ENCODE results near the gene PHOX2A. TPM values are rescaled to one million over a fixed set of nuclear protein-coding genes. Genes with fewer than 3 reads are reported as not detected.

Gene PHOX2A
- total RNA-seq, 4 donors from 2014 or later: not detected

GRCh38 chr11:72235351-72236057, 8.5 kb downstream of the PHOX2A start:
- Histone ChIP-seq H3K27me3 (no peaks in the 10 kb centered on the region), H3K27ac (peak overlapping the region in 1 of 4 donors; percentile 2), H3K4me3 (no peak overlapping the region), H3K9me3 (no peaks in the 10 kb centered on the region), H3K36me3 (peaks cover 0 to 81% (median 0%) of the 10 kb centered on the region in 3 donors), H3K4me1 (peaks cover 12 to 44% (median 14%) of the 10 kb centered on the region in 4 donors)
- no peak for TF ChIP-seq POLR2A (IDR thresholded peaks at IDR 0.05)
- TF ChIP-seq, protein P1, sequence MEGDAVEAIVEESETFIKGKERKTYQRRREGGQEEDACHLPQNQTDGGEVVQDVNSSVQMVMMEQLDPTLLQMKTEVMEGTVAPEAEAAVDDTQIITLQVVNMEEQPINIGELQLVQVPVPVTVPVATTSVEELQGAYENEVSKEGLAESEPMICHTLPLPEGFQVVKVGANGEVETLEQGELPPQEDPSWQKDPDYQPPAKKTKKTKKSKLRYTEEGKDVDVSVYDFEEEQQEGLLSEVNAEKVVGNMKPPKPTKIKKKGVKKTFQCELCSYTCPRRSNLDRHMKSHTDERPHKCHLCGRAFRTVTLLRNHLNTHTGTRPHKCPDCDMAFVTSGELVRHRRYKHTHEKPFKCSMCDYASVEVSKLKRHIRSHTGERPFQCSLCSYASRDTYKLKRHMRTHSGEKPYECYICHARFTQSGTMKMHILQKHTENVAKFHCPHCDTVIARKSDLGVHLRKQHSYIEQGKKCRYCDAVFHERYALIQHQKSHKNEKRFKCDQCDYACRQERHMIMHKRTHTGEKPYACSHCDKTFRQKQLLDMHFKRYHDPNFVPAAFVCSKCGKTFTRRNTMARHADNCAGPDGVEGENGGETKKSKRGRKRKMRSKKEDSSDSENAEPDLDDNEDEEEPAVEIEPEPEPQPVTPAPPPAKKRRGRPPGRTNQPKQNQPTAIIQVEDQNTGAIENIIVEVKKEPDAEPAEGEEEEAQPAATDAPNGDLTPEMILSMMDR (IDR thresholded peaks at IDR 0.05): no peak
- peak in 1 of 3 donors; percentile 41 for DNase-seq

DNA sequence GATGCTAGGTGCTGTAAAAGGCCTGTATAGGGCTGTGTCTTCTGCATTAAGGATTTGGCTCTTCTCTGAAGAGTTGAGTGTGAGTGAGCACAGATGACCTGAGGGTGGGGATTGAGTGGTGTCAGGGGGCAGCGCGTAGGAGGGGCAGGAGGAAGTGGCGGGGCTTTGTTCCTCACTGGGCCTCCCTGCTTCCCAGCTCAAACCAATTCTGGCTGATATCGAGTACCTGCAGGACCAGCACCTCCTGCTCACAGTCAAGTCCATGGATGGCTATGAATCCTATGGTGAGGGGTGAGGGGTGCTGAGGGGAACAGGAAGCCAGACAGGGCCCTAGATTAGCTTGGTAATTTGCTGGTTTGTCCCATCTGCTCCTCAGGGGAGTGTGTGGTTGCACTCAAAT, 9.1 kb downstream of the PHOX2A start:
- Histone ChIP-seq H3K36me3 (peaks cover 0 to 87% (median 0%) of the 10 kb centered on the region in 3 donors), H3K27me3 (no peaks in the 10 kb centered on the region), H3K4me3 (no peak overlapping the region), H3K4me1 (peaks cover 6 to 38% (median 8%) of the 10 kb centered on the region in 4 donors), H3K27ac (no peak overlapping the region), H3K9me3 (no peaks in the 10 kb centered on the region)
- TF ChIP-seq POLR2A (IDR thresholded peaks at IDR 0.05): no peak
- TF ChIP-seq, protein P1 (IDR thresholded peaks at IDR 0.05): no peak
- DNase-seq: peak in 1 of 3 donors; percentile 3

DNA sequence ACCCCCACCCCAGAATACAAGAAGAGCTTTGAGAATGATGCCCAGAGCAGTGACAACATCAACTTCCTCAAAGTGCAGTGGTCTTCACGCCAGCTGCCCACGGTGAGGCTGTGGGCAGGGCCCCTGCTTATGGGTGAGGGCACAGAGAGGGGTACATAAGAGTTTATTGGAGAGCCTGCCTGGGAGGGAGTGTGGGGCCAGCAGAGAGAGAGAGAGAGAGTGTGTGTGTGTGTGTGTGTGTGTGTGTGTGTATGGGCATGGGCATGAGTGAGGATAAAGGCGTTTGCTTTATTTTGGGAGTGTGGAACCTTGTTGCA, 9.5 kb downstream of the PHOX2A start:
- Histone ChIP-seq H3K4me1 (peaks cover 5 to 34% (median 5%) of the 10 kb centered on the region in 4 donors), H3K27ac (no peak overlapping the region), H3K27me3 (no peaks in the 10 kb centered on the region), H3K9me3 (no peaks in the 10 kb centered on the region), H3K4me3 (no peak overlapping the region), H3K36me3 (peaks cover 0 to 91% (median 0%) of the 10 kb centered on the region in 3 donors)
- TF ChIP-seq POLR2A (IDR thresholded peaks at IDR 0.05): no peak
- TF ChIP-seq, protein P1 (IDR thresholded peaks at IDR 0.05): no peak
- DNase-seq: no peak

DNA sequence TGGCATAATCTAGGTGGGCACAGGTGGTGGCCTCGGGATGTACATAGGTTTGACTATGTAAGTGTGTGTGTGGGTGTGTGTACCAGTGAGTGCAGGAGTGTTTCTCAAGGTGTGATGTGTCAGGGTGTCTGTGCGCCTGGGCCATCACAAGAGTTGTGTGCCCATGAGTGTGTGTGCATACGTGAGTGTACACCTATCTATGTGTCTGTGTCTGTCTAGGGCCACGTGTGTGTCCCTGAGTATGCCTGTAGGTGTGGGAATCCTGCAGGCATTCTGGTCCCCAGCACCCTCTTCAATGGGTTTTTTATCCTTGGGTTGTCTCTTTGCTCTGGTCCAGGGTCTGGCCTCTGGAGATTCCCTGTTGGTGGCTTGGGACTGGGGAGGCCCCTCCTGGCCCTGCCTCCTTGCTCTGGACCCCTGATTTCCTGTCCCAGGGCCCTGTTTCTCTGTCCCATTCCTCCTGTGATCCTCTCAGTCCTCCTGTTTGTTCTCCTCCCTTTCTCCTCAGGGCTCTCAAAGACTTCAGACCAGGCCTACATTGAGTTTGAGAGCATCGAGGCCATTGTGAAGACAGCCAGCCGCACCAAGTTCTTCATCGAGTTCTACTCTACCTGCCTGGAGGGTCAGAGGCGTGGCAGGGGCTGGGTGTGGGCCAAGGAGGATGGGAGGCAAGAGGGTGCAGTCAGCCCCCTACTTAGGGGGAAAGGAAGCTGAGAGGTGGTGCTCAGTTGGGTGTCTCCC, 10.0 kb downstream of the PHOX2A start:
- Histone ChIP-seq H3K36me3 (peaks cover 0 to 96% (median 0%) of the 10 kb centered on the region in 3 donors), H3K9me3 (no peaks in the 10 kb centered on the region), H3K4me3 (no peak overlapping the region), H3K4me1 (peaks cover 0 to 29% (median under 1%) of the 10 kb centered on the region in 4 donors), H3K27ac (no peak overlapping the region), H3K27me3 (no peaks in the 10 kb centered on the region)
- TF ChIP-seq POLR2A (IDR thresholded peaks at IDR 0.05): no peak
- TF ChIP-seq, protein P1 (IDR thresholded peaks at IDR 0.05): no peak
- peak in 1 of 3 donors; percentile 31 for DNase-seq

DNA sequence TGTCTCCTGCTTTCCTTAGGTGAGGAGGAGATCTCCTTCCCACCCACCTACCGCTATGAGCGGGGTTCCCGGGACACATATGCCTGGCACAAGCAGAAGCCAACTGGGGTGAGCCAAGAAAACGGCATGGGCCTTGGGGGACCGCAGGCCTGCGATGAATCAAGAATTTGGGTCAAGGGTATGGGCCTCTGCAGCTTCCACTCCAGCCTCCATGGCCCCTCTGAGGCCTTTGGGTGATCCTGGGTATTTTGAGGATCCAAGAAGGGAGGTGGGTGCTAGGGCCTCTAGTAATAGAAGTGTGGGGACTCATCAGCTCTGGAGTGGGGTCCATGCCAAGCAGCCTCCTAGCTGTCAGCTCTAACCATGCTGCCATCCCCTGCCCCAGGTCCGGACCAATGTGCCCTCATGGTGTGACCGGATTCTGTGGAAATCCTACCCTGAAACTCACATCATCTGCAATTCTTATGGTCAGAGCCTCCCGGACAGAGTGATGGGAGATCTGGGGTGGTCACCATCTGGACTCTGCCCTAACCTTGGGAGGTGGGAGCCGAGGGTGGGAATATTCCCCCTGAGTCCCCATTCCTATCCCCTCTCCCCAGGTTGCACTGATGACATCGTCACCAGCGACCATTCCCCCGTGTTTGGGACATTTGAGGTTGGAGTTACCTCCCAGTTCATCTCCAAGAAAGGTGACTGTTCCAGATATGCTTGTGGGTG, 10.8 kb downstream of the PHOX2A start:
- H3K27me3 ChIP-seq: no peaks in the 10 kb centered on the region
- peak in 1 of 3 donors; percentile 39 for DNase-seq
- no peaks in the 10 kb centered on the region for H3K9me3 ChIP-seq
- TF ChIP-seq, protein P1 (IDR thresholded peaks at IDR 0.05): no peak
- TF ChIP-seq POLR2A (IDR thresholded peaks at IDR 0.05): no peak
- H3K27ac ChIP-seq: no peak overlapping the region
- no peak overlapping the region for H3K4me3 ChIP-seq
- H3K4me1 ChIP-seq: peaks cover 0 to 21% (median 0%) of the 10 kb centered on the region in 4 donors
- H3K36me3 ChIP-seq: peaks cover 0 to 100% (median 0%) of the 10 kb centered on the region in 3 donors

All from Peyer's patch (tissue), 4 donors.